BJ (cell line): ENCODE data around the gene SEPTIN8. TPM values are rescaled to one million over a fixed set of nuclear protein-coding genes. Genes with fewer than 3 reads are reported as not detected.

ENCODE experiments used
- CTCF ChIA-PET: fragments of 350-600 bp; formaldehyde crosslinking; extraction: SDS; loops from one replicate; lab custom pipeline; 2021; ENCODE audit warnings: antibody characterized with exemption, inconsistent platforms; lab: Yijun Ruan, JAX
- POLR2A ChIA-PET: fragments of 300-600 bp; sonication (Branson Sonifier 250); formaldehyde crosslinking; extraction: SDS; loops from one replicate; lab custom pipeline; 2021; ENCODE audit warnings: antibody characterized with exemption; lab: Charles Lee
- DNase-seq: peaks from one replicate; pipeline ENCODE4 v3.0.0-alpha.2; 2011; ENCODE audit warnings: low read depth
- H3K27me3 ChIP-seq: 2 replicates; pipeline ENCODE4 v1.6.0; 2011; ENCODE audit warnings: low read length; ENCODE audit not compliant: control insufficient read depth, insufficient read depth
- H3K36me3 ChIP-seq: 2 replicates; pipeline ENCODE4 v1.5.1; 2011; ENCODE audit warnings: low read length; ENCODE audit not compliant: control insufficient read depth, insufficient read depth
- H3K4me3 ChIP-seq: 2 replicates; pipeline ENCODE4 v1.5.1; 2011; ENCODE audit warnings: low read depth, mild to moderate bottlenecking, control low read depth, low read length
- polyA plus RNA-seq: library from polyadenylated mRNA; depleted of rRNA; stranded (reverse); fragments of >200 nt; gene quantifications from 2 replicates; pipeline ENCODE4 v1.2.3, GENCODE V29; 2011
- TF ChIP-seq, protein P1 (sequence below): IDR thresholded peaks from 2 replicates; pipeline ENCODE4 v1.5.1; 2011; ENCODE audit warnings: low read depth, mild to moderate bottlenecking, control low read depth, inconsistent platforms, low read length, moderate library complexity; ENCODE audit not compliant: insufficient read depth

The SEPTIN8 gene
- polyA plus RNA-seq, 1 experiment: 67.8 TPM

DNA sequence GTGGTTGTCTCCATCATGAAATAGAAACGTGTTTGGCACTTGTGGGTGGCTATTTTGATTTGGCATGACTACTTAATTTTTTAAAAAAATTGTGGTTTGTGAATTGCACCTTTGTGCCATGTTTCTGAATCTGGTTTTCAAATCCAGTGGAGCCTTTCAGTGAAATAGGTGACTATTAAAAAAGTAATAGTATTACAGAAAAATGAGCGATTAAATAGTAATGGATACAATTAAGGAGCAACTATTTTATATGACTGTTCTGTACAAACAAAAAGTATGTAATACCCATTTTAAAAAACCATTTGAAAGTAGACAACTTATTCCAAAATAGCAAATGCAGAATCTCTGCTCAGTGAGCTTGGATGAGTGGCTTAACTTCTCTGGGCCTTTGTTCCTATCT, 39.0 kb upstream of the SEPTIN8 start:
- no peak overlapping the region for H3K4me3 ChIP-seq
- CTCF ChIA-PET: interaction anchor here (1.7 to 9.4 kb wide), 2 partner anchors 39 to 61 kb away, joined by 4 to 102 read pairs; no protein-coding TSS in a partner anchor
- H3K36me3 ChIP-seq: no peaks in the 10 kb centered on the region; the same call in 1 of the 2 replicates
- TF ChIP-seq, protein P1, sequence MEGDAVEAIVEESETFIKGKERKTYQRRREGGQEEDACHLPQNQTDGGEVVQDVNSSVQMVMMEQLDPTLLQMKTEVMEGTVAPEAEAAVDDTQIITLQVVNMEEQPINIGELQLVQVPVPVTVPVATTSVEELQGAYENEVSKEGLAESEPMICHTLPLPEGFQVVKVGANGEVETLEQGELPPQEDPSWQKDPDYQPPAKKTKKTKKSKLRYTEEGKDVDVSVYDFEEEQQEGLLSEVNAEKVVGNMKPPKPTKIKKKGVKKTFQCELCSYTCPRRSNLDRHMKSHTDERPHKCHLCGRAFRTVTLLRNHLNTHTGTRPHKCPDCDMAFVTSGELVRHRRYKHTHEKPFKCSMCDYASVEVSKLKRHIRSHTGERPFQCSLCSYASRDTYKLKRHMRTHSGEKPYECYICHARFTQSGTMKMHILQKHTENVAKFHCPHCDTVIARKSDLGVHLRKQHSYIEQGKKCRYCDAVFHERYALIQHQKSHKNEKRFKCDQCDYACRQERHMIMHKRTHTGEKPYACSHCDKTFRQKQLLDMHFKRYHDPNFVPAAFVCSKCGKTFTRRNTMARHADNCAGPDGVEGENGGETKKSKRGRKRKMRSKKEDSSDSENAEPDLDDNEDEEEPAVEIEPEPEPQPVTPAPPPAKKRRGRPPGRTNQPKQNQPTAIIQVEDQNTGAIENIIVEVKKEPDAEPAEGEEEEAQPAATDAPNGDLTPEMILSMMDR: no peak
- no peak for DNase-seq
- H3K27me3 ChIP-seq: peaks cover 16% of the 10 kb centered on the region
- POLR2A ChIA-PET: interaction anchor here (0.8 kb wide), 1 partner anchor 62 kb away, joined by 3 read pairs; no protein-coding TSS in a partner anchor

GRCh38 chr5:132815454-132815853, 38.4 kb upstream of the SEPTIN8 start:
- POLR2A ChIA-PET: interaction anchor here (0.8 kb wide), 1 partner anchor 61 kb away, joined by 3 read pairs; no protein-coding TSS in a partner anchor
- DNase-seq: no peak
- CTCF ChIA-PET: interaction anchor here (0.7 to 9.4 kb wide), 3 partner anchors 13 to 60 kb away, joined by 4 to 102 read pairs (median 4); no protein-coding TSS in a partner anchor
- peaks cover 17% of the 10 kb centered on the region for H3K27me3 ChIP-seq
- H3K36me3 ChIP-seq: no peaks in the 10 kb centered on the region; the same call in 1 of the 2 replicates
- no peak overlapping the region for H3K4me3 ChIP-seq
- TF ChIP-seq, protein P1: no peak

- POLR2A ChIA-PET: interaction anchor here (0.8 kb wide), 1 partner anchor 60 kb away, joined by 3 read pairs; no protein-coding TSS in a partner anchor
- DNase-seq: no peak
- Histone ChIP-seq H3K36me3 (no peaks in the 10 kb centered on the region; the same call in 1 of the 2 replicates), H3K27me3 (peaks cover 18% of the 10 kb centered on the region), H3K4me3 (no peak overlapping the region)
- CTCF ChIA-PET: interaction anchor here (0.7 to 9.4 kb wide), 6 partner anchors 13 to 314 kb away, joined by 3 to 102 read pairs (median 4); no protein-coding TSS in a partner anchor
- TF ChIP-seq, protein P1: no peak
These were observed 37.7 kb upstream of the SEPTIN8 start for GRCh38 chr5:132814503-132815294.

DNA sequence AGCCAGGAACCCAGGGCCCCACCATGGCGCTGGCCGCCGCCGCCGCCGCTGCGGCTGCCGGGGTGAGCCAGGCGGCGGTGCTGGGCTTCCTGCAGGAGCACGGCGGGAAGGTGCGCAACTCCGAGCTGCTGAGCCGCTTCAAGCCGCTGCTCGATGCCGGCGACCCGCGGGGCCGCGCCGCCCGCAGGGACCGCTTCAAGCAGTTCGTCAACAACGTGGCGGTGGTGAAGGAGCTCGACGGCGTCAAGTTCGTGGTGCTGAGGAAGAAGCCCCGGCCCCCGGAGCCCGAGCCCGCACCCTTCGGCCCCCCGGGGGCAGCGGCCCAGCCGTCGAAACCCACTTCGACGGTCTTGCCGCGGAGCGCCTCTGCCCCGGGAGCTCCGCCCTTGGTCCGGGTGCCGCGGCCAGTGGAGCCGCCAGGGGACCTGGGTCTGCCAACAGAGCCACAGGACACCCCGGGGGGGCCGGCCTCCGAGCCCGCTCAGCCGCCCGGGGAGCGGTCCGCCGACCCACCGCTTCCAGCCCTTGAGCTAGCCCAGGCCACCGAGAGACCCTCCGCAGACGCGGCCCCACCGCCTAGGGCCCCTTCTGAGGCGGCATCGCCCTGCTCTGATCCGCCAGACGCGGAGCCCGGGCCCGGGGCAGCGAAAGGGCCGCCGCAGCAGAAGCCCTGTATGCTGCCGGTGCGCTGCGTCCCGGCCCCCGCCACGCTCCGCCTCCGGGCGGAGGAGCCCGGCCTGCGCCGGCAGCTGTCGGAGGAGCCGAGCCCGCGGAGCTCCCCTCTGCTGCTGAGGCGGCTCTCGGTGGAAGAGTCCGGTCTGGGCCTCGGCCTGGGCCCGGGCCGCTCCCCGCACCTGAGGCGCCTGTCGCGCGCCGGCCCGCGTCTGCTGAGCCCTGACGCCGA, 36.8 kb upstream of the SEPTIN8 start:
- H3K36me3 ChIP-seq: no peaks in the 10 kb centered on the region; the same call in 1 of the 2 replicates
- DNase-seq: no peak
- peak overlapping the region; percentile 16; the same call in 1 of the 2 replicates for H3K4me3 ChIP-seq
- CTCF ChIA-PET: interaction anchor here (0.6 to 9.4 kb wide), 8 partner anchors 12 to 313 kb away, joined by 3 to 102 read pairs (median 3); no protein-coding TSS in a partner anchor
- POLR2A ChIA-PET: interaction anchor here (0.5 kb wide), 1 partner anchor 14 kb away, joined by 20 read pairs; no protein-coding TSS in a partner anchor
- peaks cover 18% of the 10 kb centered on the region for H3K27me3 ChIP-seq
- TF ChIP-seq, protein P1: no peak
